NCI-H524 (cell line): ENCODE results near the gene TSHZ2.
A peak's percentile ranks its signal among the peaks of the same experiment; 100 is the strongest.
"Not testable (repeated sequence)": the region's sequence is repeated elsewhere in the genome, so short reads cannot be mapped to it uniquely, and the experiment has no call there.

ENCODE experiments used
- DNase-seq, 2 experiments: peaks; one replicate each; lab custom pipeline; 2025; lab: John Stamatoyannopoulos, UW

Gene TSHZ2

GRCh38 chr20:52962183-52962582 is 10.0 kb upstream of the TSHZ2 start:
- DNase-seq: no peak

- DNase-seq: no peak
These were observed 9.0 kb upstream of the TSHZ2 start for GRCh38 chr20:52963131-52963530.

- no peak for DNase-seq
These were observed 8.0 kb upstream of the TSHZ2 start for GRCh38 chr20:52964131-52964530.

GRCh38 chr20:52965380-52965779 is 6.8 kb upstream of the TSHZ2 start:
- DNase-seq: no peak

GRCh38 chr20:52965819-52966218 is 6.3 kb upstream of the TSHZ2 start:
- DNase-seq: no peak

- not testable (repeated sequence) for DNase-seq
These were observed 5.6 kb upstream of the TSHZ2 start for GRCh38 chr20:52966543-52966942.

- DNase-seq: no peak
These were observed 514 bp upstream of the TSHZ2 start for GRCh38 chr20:52971498-52972189.

- peak in 1 of 2 experiments; percentile 31 for DNase-seq
These were observed 1.0 kb downstream of the TSHZ2 start for GRCh38 chr20:52972965-52973819.

GRCh38 chr20:52974179-52974594 is 2.0 kb downstream of the TSHZ2 start:
- no peak for DNase-seq

- DNase-seq: no peak
These were observed 3.0 kb downstream of the TSHZ2 start for GRCh38 chr20:52975029-52975732.

GRCh38 chr20:52975803-52976531 is 3.8 kb downstream of the TSHZ2 start:
- DNase-seq: no peak

GRCh38 chr20:52978851-52979250 is 6.7 kb downstream of the TSHZ2 start:
- DNase-seq: no peak

GRCh38 chr20:52981051-52981450 is 8.9 kb downstream of the TSHZ2 start:
- no peak for DNase-seq

GRCh38 chr20:52983726-52984450 is 11.7 kb downstream of the TSHZ2 start:
- no peak for DNase-seq

GRCh38 chr20:52984451-52984810 is 12.3 kb downstream of the TSHZ2 start:
- no peak for DNase-seq

- DNase-seq: no peak
These were observed 13.5 kb downstream of the TSHZ2 start for GRCh38 chr20:52985687-52986086.

GRCh38 chr20:52987295-52987694 is 15.1 kb downstream of the TSHZ2 start:
- DNase-seq: no peak

GRCh38 chr20:52991830-52992229 is 19.7 kb downstream of the TSHZ2 start:
- DNase-seq: no peak

GRCh38 chr20:52992632-52993031 is 20.5 kb downstream of the TSHZ2 start:
- no peak for DNase-seq

GRCh38 chr20:52993076-52993475 is 20.9 kb downstream of the TSHZ2 start:
- no peak for DNase-seq

GRCh38 chr20:52994184-52994970 is 22.2 kb downstream of the TSHZ2 start:
- no peak for DNase-seq
